H1 (cell line): ENCODE data around the gene TMEM187. TPM values are rescaled to one million over a fixed set of nuclear protein-coding genes. Genes with fewer than 3 reads are reported as not detected.

Experiments used
- CTCF ChIA-PET: fragments of 300-600 bp; sonication (Branson Sonifier 250); formaldehyde crosslinking; loops from one replicate; lab custom pipeline; 2021; ENCODE audit not compliant: partially characterized antibody; lab: Charles Lee
- POLR2A ChIA-PET: fragments of 300-600 bp; sonication (Branson Sonifier 250); formaldehyde crosslinking; loops from one replicate; lab custom pipeline; 2021; ENCODE audit warnings: inconsistent platforms; ENCODE audit not compliant: partially characterized antibody; lab: Charles Lee
- DNase-seq, 2 experiments: peaks; one replicate each; pipeline versions ENCODE4 v3.0.0 to v3.0.0-alpha.2; 2010 to 2022; ENCODE audit warnings: low spot score in 2 of 2, low read depth in 1 of 2, mixed read lengths in 1 of 2
- FAIRE-seq: peaks from 2 replicates; lab custom pipeline; 2011; peaks lifted over from hg19 to GRCh38; lab: Jason Lieb, UNC
- H2AFZ ChIP-seq: 2 replicates; pipeline ENCODE4 v1.8.1; 2012; ENCODE audit warnings: low read length, inconsistent platforms
- H2AK5ac ChIP-seq: 2 replicates; pipeline ENCODE4 v1.6.1; 2013; ENCODE audit warnings: low read depth, low read length
- H2BK120ac ChIP-seq: replicated peaks from 2 replicates; pipeline ENCODE3; 2013; ENCODE audit warnings: low read depth, low read length, inconsistent platforms
- H2BK12ac ChIP-seq: 2 replicates; pipeline ENCODE4 v1.6.1; 2013; ENCODE audit warnings: low read depth, low read length
- H2BK15ac ChIP-seq: 2 replicates; pipeline ENCODE4 v1.6.1; 2013; ENCODE audit warnings: low read length
- H2BK20ac ChIP-seq: 2 replicates; pipeline ENCODE4 v1.6.1; 2013; ENCODE audit warnings: low read length
- H2BK5ac ChIP-seq: 2 replicates; pipeline ENCODE4 v1.6.1; 2013; ENCODE audit warnings: low read depth, low read length
- H3K14ac ChIP-seq: 2 replicates; pipeline ENCODE4 v1.6.1; 2013; ENCODE audit warnings: inconsistent platforms; ENCODE audit not compliant: insufficient read length
- H3K18ac ChIP-seq: 2 replicates; pipeline ENCODE4 v1.6.1; 2013; ENCODE audit warnings: low read length; ENCODE audit errors: extremely low read depth
- H3K23ac ChIP-seq: 2 replicates; pipeline ENCODE4 v1.6.1; 2013; ENCODE audit warnings: inconsistent platforms; ENCODE audit not compliant: insufficient read length
- H3K23me2 ChIP-seq: 2 replicates; pipeline ENCODE4 v1.6.1; 2013; ENCODE audit warnings: low read depth, low read length
- H3K27ac ChIP-seq: 2 replicates; pipeline ENCODE4 v1.6.1; 2011; ENCODE audit warnings: low read depth, low read length, inconsistent platforms
- H3K27me3 ChIP-seq, 4 experiments: replicated peaks in 1 of 4; 1 replicate in 1 of 4; 2 replicates in 3 of 4; pipeline versions ENCODE4 v1.6.1 to v1.8.1; 2011 to 2013; ENCODE audit warnings: low read length in 3 of 4, mild to moderate bottlenecking in 3 of 4, inconsistent platforms in 2 of 4, mixed read lengths in 2 of 4, moderate library complexity in 1 of 4; ENCODE audit not compliant: control insufficient read depth in 3 of 4, insufficient read depth in 3 of 4; ENCODE audit errors: extremely low read depth in 1 of 4
- H3K36me3 ChIP-seq, 4 experiments: 2 replicates each; pipeline versions ENCODE4 v1.6.1 to v1.8.1; 2011 to 2013; ENCODE audit warnings: mild to moderate bottlenecking in 4 of 4, low read length in 3 of 4, moderate library complexity in 2 of 4, control low read depth in 1 of 4, inconsistent platforms in 1 of 4; ENCODE audit not compliant: insufficient read depth in 4 of 4, control insufficient read depth in 2 of 4
- H3K4ac ChIP-seq: replicated peaks from 2 replicates; pipeline ENCODE3; 2013; ENCODE audit warnings: low read length, low read depth, mixed read lengths, inconsistent platforms; ENCODE audit not compliant: insufficient read length
- H3K4me1 ChIP-seq, 4 experiments: replicated peaks in 1 of 4; 1 replicate in 1 of 4; 2 replicates in 3 of 4; pipeline versions ENCODE4 v1.6.1 to v1.8.1; 2011 to 2013; ENCODE audit warnings: low read length in 3 of 4, inconsistent platforms in 2 of 4, mixed read lengths in 1 of 4; ENCODE audit not compliant: insufficient read depth in 4 of 4, control insufficient read depth in 3 of 4
- H3K4me2 ChIP-seq, 2 experiments: 2 replicates each; pipeline versions ENCODE4 v1.6.1 to v1.8.1; 2011 to 2013; ENCODE audit warnings: low read depth in 2 of 2, low read length in 2 of 2, control low read depth in 1 of 2, inconsistent platforms in 1 of 2, mild to moderate bottlenecking in 1 of 2; ENCODE audit not compliant: insufficient read depth in 1 of 2
- H3K4me3 ChIP-seq, 4 experiments: fragments of 200-600, 300-600 bp in 1 of 4; sonication (generic), shearing (Covaris generic), sonication (Bioruptor Twin) in 1 of 4; 2 replicates each; pipeline versions ENCODE4 v1.5.1 to v1.8.1; 2011 to 2016; ENCODE audit warnings: low read length in 4 of 4, low read depth in 3 of 4, control low read depth in 2 of 4, inconsistent platforms in 2 of 4, mild to moderate bottlenecking in 2 of 4, mixed read lengths in 1 of 4, moderate library complexity in 1 of 4; ENCODE audit not compliant: insufficient read depth in 2 of 4; ENCODE audit errors: extremely low read depth in 1 of 4
- H3K56ac ChIP-seq: replicated peaks from 2 replicates; pipeline ENCODE3; 2013; ENCODE audit warnings: low read depth, mild to moderate bottlenecking, mixed read lengths, low read length, inconsistent platforms; ENCODE audit not compliant: insufficient read length
- H3K79me1 ChIP-seq: 2 replicates; pipeline ENCODE4 v1.6.1; 2013; ENCODE audit warnings: low read depth, low read length, control low read depth
- H3K79me2 ChIP-seq, 2 experiments: 2 replicates each; pipeline versions ENCODE4 v1.6.1 to v1.8.1; 2012 to 2013; ENCODE audit warnings: low read length in 2 of 2, mild to moderate bottlenecking in 2 of 2, inconsistent platforms in 1 of 2; ENCODE audit not compliant: insufficient read depth in 2 of 2, control insufficient read depth in 1 of 2
- H3K9ac ChIP-seq, 4 experiments: replicated peaks in 1 of 4; 1 replicate in 1 of 4; 2 replicates in 3 of 4; pipeline versions ENCODE4 v1.6.1 to v1.8.1; 2011 to 2013; ENCODE audit warnings: low read depth in 3 of 4, low read length in 3 of 4, control low read depth in 2 of 4, mild to moderate bottlenecking in 2 of 4, moderate library complexity in 2 of 4, inconsistent platforms in 1 of 4; ENCODE audit errors: extremely low read depth in 1 of 4
- H3K9me3 ChIP-seq, 2 experiments: 2 replicates each; pipeline versions ENCODE4 v1.6.1 to v1.8.1; 2012 to 2013; ENCODE audit warnings: mild to moderate bottlenecking in 2 of 2, moderate library complexity in 2 of 2, control low read depth in 1 of 2, inconsistent platforms in 1 of 2, low read depth in 1 of 2, low read length in 1 of 2, mixed read lengths in 1 of 2; ENCODE audit not compliant: insufficient read depth in 2 of 2
- H4K20me1 ChIP-seq, 2 experiments: replicated peaks in 1 of 2; 2 replicates each; pipeline versions ENCODE3 to v1.8.1; 2011 to 2013; ENCODE audit warnings: inconsistent platforms in 2 of 2, low read length in 2 of 2, mild to moderate bottlenecking in 1 of 2; ENCODE audit not compliant: insufficient read depth in 2 of 2, control insufficient read depth in 1 of 2
- H4K5ac ChIP-seq: 2 replicates; pipeline ENCODE4 v1.6.1; 2013; ENCODE audit warnings: low read length, low read depth, mixed read lengths, inconsistent platforms; ENCODE audit not compliant: insufficient read length
- H4K8ac ChIP-seq: 2 replicates; pipeline ENCODE4 v1.8.0; 2013; ENCODE audit warnings: mild to moderate bottlenecking, moderate library complexity, low read length, inconsistent platforms; ENCODE audit not compliant: insufficient read depth; ENCODE audit errors: extremely low read depth
- H4K91ac ChIP-seq: replicated peaks from 2 replicates; pipeline ENCODE3; 2013; ENCODE audit warnings: low read length, mixed read lengths, inconsistent platforms; ENCODE audit not compliant: insufficient read length
- CHD2 ChIP-seq: IDR thresholded peaks from 2 replicates; pipeline ENCODE4 v1.6.1; 2012; ENCODE audit warnings: low read length, improper control_type of control experiment
- RAD21 ChIP-seq, 2 experiments: IDR thresholded peaks in 1 of 2; conservative IDR thresholded peaks in 1 of 2; 2 replicates each; pipeline ENCODE4 v1.6.1; 2011; ENCODE audit warnings: low read depth in 2 of 2, low read length in 2 of 2, improper control_type of control experiment in 1 of 2, inconsistent platforms in 1 of 2, mild to moderate bottlenecking in 1 of 2, moderate library complexity in 1 of 2
- SAP30 ChIP-seq: fragments of 300-600 bp; sonication (generic); IDR thresholded peaks from 2 replicates; pipeline ENCODE4 v1.7.1; 2012; ENCODE audit warnings: low read length, moderate library complexity, mild to moderate bottlenecking, inconsistent platforms; ENCODE audit not compliant: insufficient read depth, insufficient replicate concordance
- WGBS, 2 experiments: shearing (Covaris generic) in 1 of 2; methylation state at CpG; one replicate each; pipeline versions ENCODE4 v1.1.6 to v1.1.7; 2013 to 2015; ENCODE audit warnings: low lambda C conversion rate in 2 of 2, mixed read lengths in 2 of 2, inconsistent platforms in 1 of 2, low coverage in 1 of 2, missing lambda C conversion rate in 1 of 2; ENCODE audit not compliant: insufficient replicate concordance in 2 of 2, insufficient coverage in 1 of 2, insufficient read length in 1 of 2; ENCODE audit errors: extremely low coverage in 1 of 2, missing lambda C conversion rate in 1 of 2; 5-methylcytosine and 5-hydroxymethylcytosine counted together
- polyA plus RNA-seq, 7 experiments: library from polyadenylated mRNA; depleted of rRNA in 3 of 7; stranded (reverse) in 5 of 7; unstranded in 2 of 7; fragments of >200 nt in 5 of 7; fragments of 200-250 nt in 2 of 7; gene quantifications; 1 replicate in 5 of 7; 2 replicates in 1 of 7; 4 replicates in 1 of 7; pipeline versions ENCODE4 v1.2.1 to v1.2.3, GENCODE V29; 2011 to 2013; ENCODE audit warnings: missing spikeins in 2 of 7, mixed read lengths in 2 of 7
- total RNA-seq: library from RNA; stranded (reverse); fragmentation: NEBNext Ultra II Directional; extraction: Animal tissue kit (Norgen Biotek cat#: 25700); gene quantifications from 2 replicates; pipeline ENCODE4 v1.2.1, GENCODE V29; 2021
- TF ChIP-seq, protein P1 (sequence below): IDR thresholded peaks from 2 replicates; pipeline ENCODE4 v1.6.1; 2011; ENCODE audit warnings: low read depth, mild to moderate bottlenecking, low read length; ENCODE audit not compliant: insufficient read depth

Gene TMEM187
- total and polyA plus RNA-seq, 2 of the 8 experiments (the other 6 are each of a cell fraction or from before 2014, with no cell fraction given) = 5.0 to 14.5 TPM

DNA sequence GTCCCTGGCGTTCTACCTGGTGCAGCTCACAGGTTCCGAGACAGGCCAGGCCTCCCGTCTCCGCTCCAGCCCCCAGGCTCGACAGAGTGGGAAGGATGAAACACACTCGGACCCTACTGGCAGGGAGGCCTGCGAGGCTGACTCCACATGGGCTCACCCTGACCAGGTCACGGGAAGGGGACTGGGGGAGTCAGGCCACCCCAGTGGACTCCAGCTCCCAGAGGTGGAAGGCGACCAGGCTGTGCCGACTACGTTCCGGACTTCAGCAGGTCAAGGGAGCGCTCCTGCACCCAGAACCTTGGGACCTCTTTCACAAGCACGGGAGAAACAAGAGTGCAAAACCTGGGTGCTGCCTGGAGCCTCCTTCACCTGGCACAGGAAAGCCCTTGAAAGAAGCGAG, 51.7 kb downstream of the TMEM187 start:
- 96% methylated on average over 8 of the region's 15 CpGs; no CpG with 5 or more reads in 1 of the 2 experiments for WGBS, 2 experiments
- Histone ChIP-seq H3K9ac (no peak overlapping the region), H3K18ac (no peak overlapping the region), H3K56ac (no peak overlapping the region), H3K4ac (no peak overlapping the region), H3K23ac (no peak overlapping the region), H2AK5ac (no peak overlapping the region), H4K8ac (no peak overlapping the region), H3K79me1 (no peaks in the 10 kb centered on the region), H2BK20ac (no peak overlapping the region), H3K4me3 (no peak overlapping the region), H3K4me1 (peaks cover 2 to 27% (median 9%) of the 10 kb centered on the region in 4 experiments), H2BK120ac (no peak overlapping the region), H3K23me2 (peaks cover 2% of the 10 kb centered on the region; the same call in 1 of the 2 replicates), H3K79me2 (no peaks in the 10 kb centered on the region), H3K14ac (no peak overlapping the region), H3K4me2 (no peak overlapping the region), H3K27me3 (no peaks in the 10 kb centered on the region), H4K91ac (no peak overlapping the region), H4K20me1 (no peaks in the 10 kb centered on the region), H4K5ac (no peak overlapping the region), H2BK15ac (no peak overlapping the region), H2BK5ac (no peak overlapping the region), H3K36me3 (no peaks in the 10 kb centered on the region; a peak in 2 of 8 replicates), H3K9me3 (no peaks in the 10 kb centered on the region), H2AFZ (no peak overlapping the region), H2BK12ac (no peak overlapping the region), H3K27ac (no peak overlapping the region)
- ChIA-PET POLR2A (interaction anchor here (0.6 to 1.0 kb wide), 2 partner anchors 39 to 56 kb away, joined by 3 read pairs; no protein-coding TSS in a partner anchor), CTCF (interaction anchor here (1.4 to 1.7 kb wide), 2 partner anchors 11 to 27 kb away, joined by 4 to 5 read pairs; no protein-coding TSS in a partner anchor)
- FAIRE-seq = no peak
- no peak for DNase-seq
- TF ChIP-seq CHD2 (no peak), SAP30 (no peak), RAD21 (IDR thresholded peaks at IDR 0.05 in 1 of 2, conservative IDR thresholded peaks at IDR 0.05 in 1 of 2; ENCODE audit: low read depth in 2 of 2, low read length in 2 of 2) (no peak)
- TF ChIP-seq, protein P1, sequence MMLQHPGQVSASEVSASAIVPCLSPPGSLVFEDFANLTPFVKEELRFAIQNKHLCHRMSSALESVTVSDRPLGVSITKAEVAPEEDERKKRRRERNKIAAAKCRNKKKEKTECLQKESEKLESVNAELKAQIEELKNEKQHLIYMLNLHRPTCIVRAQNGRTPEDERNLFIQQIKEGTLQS = no peak
